ENCODE results near the gene RBCK1.
"Not testable (repeated sequence)": the region's sequence is repeated elsewhere in the genome, so short reads cannot be mapped to it uniquely, and the experiment has no call there.

RBCK1 gene

GRCh38 chr20:381581-382290, 26.4 kb upstream of the RBCK1 start:
- H3K27ac Mint-ChIP-seq, result no peak overlapping the region
- H3K27me3 Mint-ChIP-seq (ENCODE audit: low read depth), result peaks cover 43% of the 10 kb centered on the region
- peak overlapping the region; percentile 73 to 85 (median 82) for H3K4me3 Mint-ChIP-seq
- H3K9me3 Mint-ChIP-seq, result no peaks in the 10 kb centered on the region
- H3K4me1 Mint-ChIP-seq, result no peaks in the 10 kb centered on the region
- TF ChIP-seq CTCF (IDR thresholded peaks at IDR 0.05; ENCODE audit: unreplicated experiment in 3 of 3), result no peak
- no peaks in the 10 kb centered on the region for H3K36me3 Mint-ChIP-seq (ENCODE audit: low read depth)

GRCh38 chr20:382291-383115, 25.6 kb upstream of the RBCK1 start:
- Mint-ChIP-seq H3K4me1 (no peaks in the 10 kb centered on the region), H3K36me3 (ENCODE audit: low read depth) (no peaks in the 10 kb centered on the region), H3K27ac (no peak overlapping the region), H3K4me3 (peak overlapping the region; percentile 73 to 85 (median 82)), H3K9me3 (no peaks in the 10 kb centered on the region), H3K27me3 (ENCODE audit: low read depth) (peaks cover 42% of the 10 kb centered on the region)
- no peak for TF ChIP-seq CTCF (IDR thresholded peaks at IDR 0.05; ENCODE audit: unreplicated experiment in 3 of 3)

GRCh38 chr20:383889-384288, 24.2 kb upstream of the RBCK1 start:
- Mint-ChIP-seq H3K27me3 (ENCODE audit: low read depth) (peaks cover 34% of the 10 kb centered on the region), H3K27ac (no peak overlapping the region), H3K4me3 (peak overlapping the region; percentile 0 to 85 (median 45)), H3K36me3 (ENCODE audit: low read depth) (no peaks in the 10 kb centered on the region), H3K4me1 (no peaks in the 10 kb centered on the region), H3K9me3 (no peaks in the 10 kb centered on the region)
- no peak for TF ChIP-seq CTCF (IDR thresholded peaks at IDR 0.05; ENCODE audit: unreplicated experiment in 3 of 3)

- Mint-ChIP-seq H3K9me3 (no peaks in the 10 kb centered on the region), H3K27ac (no peak overlapping the region), H3K36me3 (ENCODE audit: low read depth) (no peaks in the 10 kb centered on the region), H3K4me3 (peak overlapping the region in 2 of 3 experiments; percentile 30 to 47), H3K4me1 (no peaks in the 10 kb centered on the region), H3K27me3 (ENCODE audit: low read depth) (peaks cover 27% of the 10 kb centered on the region)
- no peak for TF ChIP-seq CTCF (IDR thresholded peaks at IDR 0.05; ENCODE audit: unreplicated experiment in 3 of 3)
These were observed 23.4 kb upstream of the RBCK1 start for GRCh38 chr20:384723-385122.

GRCh38 chr20:385448-385847, 22.7 kb upstream of the RBCK1 start:
- peaks cover 22% of the 10 kb centered on the region for H3K27me3 Mint-ChIP-seq (ENCODE audit: low read depth)
- H3K4me1 Mint-ChIP-seq, result no peaks in the 10 kb centered on the region
- no peak overlapping the region for H3K4me3 Mint-ChIP-seq
- no peak for TF ChIP-seq CTCF (IDR thresholded peaks at IDR 0.05; ENCODE audit: unreplicated experiment in 3 of 3)
- no peak overlapping the region for H3K27ac Mint-ChIP-seq
- H3K36me3 Mint-ChIP-seq (ENCODE audit: low read depth), result no peaks in the 10 kb centered on the region
- H3K9me3 Mint-ChIP-seq, result no peaks in the 10 kb centered on the region

GRCh38 chr20:386634-387033, 21.5 kb upstream of the RBCK1 start:
- peaks cover 22% of the 10 kb centered on the region for H3K27me3 Mint-ChIP-seq (ENCODE audit: low read depth)
- not testable (repeated sequence) for H3K4me1 Mint-ChIP-seq

More at GRCh38 chr20:386634-387033, 21.5 kb upstream of the RBCK1 start:
- not testable (repeated sequence) for H3K36me3 Mint-ChIP-seq (ENCODE audit: low read depth); H3K9me3 Mint-ChIP-seq; H3K27ac Mint-ChIP-seq; H3K4me3 Mint-ChIP-seq
